GM12865 (cell line): ENCODE results near the gene NKAIN1.

Experiments used
- DNase-seq: peaks from one replicate; pipeline ENCODE4 v3.0.0; 2010; ENCODE audit warnings: low read depth
- H3K4me3 ChIP-seq: 2 replicates; pipeline ENCODE4 v1.5.1; 2011; ENCODE audit warnings: mild to moderate bottlenecking, low read depth, low read length, control low read depth
- CTCF ChIP-seq: IDR thresholded peaks from 2 replicates; pipeline ENCODE4 v1.5.1; 2011; ENCODE audit warnings: low read length, control low read depth, low read depth, inconsistent platforms; ENCODE audit not compliant: insufficient read depth; ENCODE audit errors: missing control alignments

Gene NKAIN1

GRCh38 chr1:31244326-31244725 lies 4.6 kb upstream of the NKAIN1 start:
- H3K4me3 ChIP-seq, result no peak overlapping the region
- DNase-seq, result no peak
- no peak for TF ChIP-seq CTCF

- H3K4me3 ChIP-seq, result no peak overlapping the region
- DNase-seq, result no peak
- no peak for TF ChIP-seq CTCF
Observed at GRCh38 chr1:31243501-31244286, 4.0 kb upstream of the NKAIN1 start.

GRCh38 chr1:31241321-31241720 lies 1.6 kb upstream of the NKAIN1 start:
- TF ChIP-seq CTCF, result no peak
- H3K4me3 ChIP-seq, result no peak overlapping the region
- no peak for DNase-seq

DNA sequence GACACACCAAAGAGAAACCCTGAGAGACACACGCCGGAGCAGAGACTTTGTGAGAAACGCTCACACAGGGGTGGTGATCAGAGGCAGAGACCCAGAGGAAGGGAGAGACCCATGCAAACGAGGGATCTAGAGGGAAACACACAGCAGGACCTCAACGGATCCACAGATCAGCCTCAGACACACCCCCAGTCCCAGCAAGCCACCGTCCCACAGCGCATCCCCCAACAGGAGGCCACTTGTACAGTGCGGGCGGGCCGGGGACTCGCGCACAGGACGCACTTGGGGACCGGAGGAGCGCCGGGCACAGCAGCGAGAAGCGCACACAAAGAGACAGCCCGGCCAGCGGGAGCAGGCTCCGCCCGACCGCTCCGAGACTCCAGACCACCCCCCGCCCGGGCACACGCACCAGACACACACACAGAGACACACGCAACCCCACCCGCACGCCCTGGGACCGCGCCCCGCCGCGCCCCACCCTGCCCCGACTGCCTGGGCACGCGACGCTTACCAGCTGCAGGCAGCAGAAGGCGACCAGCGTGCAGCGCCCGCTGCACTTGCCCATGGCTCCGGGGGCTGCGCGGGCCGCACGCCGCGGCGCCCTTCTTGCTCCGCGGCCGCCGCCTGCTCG lies 587 bp downstream of the NKAIN1 start:
- H3K4me3 ChIP-seq, result no peak overlapping the region
- TF ChIP-seq CTCF, result no peak
- DNase-seq, result no peak

DNA sequence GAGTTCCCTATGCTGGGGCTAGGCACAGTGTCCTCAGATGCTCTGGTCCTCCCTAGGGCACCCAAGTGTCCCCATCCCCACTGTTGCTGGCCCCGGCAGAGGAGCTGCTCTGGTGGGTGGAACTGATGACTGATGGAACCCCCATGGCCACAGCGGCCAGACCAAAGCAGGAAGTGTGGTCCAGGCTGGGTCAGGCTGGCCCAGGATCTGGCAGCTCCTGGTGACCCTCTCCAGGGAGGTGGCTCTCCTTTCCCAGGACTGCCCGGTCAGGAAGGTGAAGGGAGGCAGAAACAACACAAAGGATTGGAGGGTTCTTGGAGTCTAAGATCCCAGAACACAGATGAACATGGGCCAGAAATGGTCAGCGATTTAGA lies 1.1 kb downstream of the NKAIN1 start:
- DNase-seq, result no peak
- no peak for TF ChIP-seq CTCF
- no peak overlapping the region for H3K4me3 ChIP-seq

DNA sequence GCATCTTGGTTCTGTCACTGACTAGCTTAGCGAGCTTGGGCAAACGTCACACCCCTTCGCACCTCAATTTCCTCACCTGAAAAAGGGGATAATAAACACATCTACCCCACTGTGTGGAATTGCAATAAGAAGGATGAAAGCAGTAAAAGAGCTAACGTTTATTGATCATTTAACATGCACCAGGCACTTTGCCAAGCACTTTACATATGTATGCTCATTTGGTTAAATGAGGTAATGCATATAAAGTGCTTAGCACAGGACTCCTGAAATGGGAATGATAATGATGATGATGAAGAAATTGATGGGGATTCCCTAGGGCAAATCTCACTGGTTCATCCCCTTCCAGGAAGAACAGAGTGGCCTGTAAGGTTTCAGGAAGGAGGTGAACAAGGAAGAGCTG lies 4.8 kb downstream of the NKAIN1 start:
- H3K4me3 ChIP-seq, result no peak overlapping the region
- no peak for DNase-seq
- TF ChIP-seq CTCF, result no peak
